Measurements from ENCODE around the gene CCDC34.

Gene CCDC34

DNA sequence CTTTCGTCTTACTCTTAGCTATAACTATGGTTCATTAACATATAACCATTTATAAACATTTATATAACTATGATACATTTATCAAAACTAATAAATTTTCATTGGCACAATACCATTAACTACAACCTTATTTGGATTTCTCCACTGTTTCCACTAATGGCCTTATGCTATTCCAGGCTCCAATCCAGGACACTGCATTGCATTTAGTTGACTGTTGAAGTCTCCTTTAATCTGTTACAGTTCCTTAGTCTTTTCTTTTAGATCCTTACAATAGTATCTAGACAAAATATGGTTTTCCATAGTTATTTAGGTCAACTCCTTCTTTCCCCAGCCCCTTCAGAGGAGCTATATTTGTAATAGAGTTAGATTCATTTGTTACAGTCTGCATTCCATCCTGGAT lies 47.2 kb downstream of the CCDC34 start:
- no peak for DNase-seq

DNA sequence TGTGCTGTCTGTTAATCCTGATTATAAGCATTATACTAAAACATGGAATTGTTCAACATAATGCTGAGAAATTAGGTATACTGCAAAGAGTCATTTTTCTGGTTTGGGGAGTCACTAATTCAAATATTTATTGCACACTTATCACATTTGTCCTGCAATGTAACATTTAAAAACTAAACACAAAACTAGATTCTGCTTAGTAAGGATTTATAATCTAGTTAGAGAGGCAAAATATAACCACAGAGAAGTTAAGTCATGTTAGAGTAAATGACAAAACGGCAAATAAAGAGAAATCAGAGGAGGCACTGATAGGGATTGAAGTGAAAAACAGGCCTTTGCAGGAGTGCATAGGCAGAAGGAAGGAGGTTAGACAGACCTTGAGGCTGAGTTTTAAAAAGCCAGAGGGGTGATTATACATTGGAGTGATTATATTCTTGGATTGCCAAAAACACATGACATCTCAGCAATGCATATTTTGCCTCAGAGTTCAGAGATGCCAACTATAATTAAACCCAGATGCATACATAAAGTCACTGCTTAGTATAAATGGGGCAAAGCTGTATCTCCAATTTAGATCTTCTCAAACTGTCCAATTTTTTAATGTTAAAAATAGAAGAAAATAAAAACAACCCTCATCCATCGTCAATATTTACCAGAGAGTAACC lies 49.7 kb downstream of the CCDC34 start:
- DNase-seq: no peak

DNA sequence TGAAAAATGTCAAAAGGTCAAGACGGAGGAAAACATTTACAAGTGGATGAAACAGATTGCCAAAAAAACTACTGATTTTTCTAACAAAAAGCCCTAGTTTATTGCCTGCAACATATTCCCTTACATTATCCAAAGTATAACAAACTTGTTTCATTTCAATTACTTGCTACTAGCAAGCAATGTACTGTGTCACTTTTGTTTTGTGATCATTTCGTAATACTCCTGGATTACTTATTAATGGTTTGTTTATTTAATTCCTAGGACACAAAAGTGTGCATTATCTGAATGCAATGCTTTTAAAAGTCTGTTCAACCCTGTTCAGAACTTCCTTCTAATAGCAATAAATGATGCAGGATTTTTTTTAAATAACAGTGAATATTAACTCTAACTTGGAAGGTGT lies 50.9 kb downstream of the CCDC34 start:
- no peak for DNase-seq

DNA sequence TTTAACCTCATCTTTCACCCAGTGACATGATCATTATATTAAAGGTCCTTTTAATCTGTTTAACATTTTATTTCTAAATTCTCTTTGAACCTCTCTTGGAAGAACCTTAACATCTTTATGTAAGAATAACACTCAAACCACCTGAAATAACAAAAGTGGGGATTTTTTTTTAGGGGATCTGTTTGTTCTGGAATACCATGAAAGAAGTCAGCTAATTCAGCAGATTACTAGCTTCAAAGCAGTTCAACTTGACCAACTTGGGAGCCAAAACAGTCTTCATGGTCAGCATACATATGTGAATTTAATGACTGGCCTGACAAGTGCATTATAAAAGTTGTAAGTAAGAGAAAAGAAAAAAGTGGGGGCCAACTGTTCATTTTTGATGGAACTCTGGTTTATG lies 52.3 kb downstream of the CCDC34 start:
- no peak for DNase-seq

DNA sequence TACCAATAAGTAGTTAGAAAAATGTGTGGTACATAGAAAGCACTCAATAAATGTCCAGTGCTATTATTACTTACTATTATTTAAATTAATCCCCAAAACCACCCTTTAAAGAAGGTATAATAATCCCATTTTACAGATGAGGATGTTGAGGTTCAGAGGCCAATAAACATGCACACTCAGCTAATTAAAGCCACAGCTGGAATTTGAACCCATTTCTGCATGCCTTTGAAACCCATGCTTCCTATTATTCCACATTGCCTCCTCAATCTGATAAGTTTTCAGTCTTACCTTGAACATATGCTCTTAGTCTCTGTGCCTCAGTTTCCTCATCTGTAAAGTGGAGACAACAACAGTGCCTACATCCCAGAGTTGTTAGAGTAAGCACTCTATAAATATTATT lies 52.8 kb downstream of the CCDC34 start:
- no peak for DNase-seq

DNA sequence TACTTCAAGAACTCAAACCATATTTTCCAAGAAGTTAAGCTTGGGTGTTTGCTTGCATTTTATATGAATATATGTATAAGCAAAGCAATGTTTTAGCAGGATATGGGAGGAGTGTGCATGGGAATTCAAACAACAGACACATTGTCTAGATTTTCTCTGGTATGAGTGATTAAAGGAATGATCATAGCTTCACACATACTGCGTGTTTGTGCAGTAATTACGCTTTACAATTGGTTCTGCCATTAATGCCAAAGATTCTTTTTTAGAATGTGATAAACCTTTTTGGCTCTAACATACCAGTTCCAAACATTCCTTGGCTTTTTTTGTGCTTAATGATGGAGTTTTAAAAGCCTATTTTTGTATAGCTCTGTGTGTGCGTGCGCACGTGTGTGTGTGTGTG lies 54.0 kb downstream of the CCDC34 start:
- DNase-seq: no peak

DNA sequence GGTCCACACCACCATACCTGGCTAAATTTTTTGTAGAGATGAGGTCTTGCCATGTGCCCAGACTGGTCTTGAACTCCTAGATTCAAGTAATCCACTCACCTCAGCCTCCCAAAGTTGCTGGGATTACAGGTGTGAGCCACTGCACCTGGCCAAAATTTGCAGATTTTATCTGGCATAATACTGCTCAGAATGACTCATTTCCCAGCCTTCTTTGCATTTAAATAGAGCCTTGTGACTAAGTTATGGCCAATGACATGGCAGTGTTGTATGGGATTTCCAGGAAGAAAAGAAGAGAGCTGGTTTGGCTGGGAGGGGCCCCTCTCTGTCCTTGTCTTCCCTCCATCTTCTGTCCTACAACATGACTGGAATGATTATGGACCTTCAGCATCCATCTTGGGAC lies 55.8 kb downstream of the CCDC34 start:
- no peak for DNase-seq

DNA sequence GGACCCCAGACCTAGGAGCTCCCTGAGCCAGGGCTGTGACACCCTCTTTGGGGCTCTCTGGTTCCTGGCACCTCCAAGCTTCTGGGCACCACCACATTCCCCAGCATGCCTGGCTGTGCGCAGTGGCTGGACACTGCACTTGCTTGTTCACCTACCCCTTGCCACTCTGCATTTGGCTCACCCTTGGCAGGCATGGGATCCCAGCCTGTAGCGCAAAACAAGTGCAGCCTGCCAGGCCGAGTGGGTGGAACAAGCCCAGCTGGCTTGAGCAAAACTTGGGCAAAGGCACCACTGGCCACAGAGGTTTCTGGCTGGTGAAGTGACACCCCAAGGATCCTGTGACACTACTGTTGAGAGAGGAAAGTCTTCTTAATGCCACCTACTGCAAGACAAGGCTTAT lies 57.3 kb downstream of the CCDC34 start:
- DNase-seq: no peak

DNA sequence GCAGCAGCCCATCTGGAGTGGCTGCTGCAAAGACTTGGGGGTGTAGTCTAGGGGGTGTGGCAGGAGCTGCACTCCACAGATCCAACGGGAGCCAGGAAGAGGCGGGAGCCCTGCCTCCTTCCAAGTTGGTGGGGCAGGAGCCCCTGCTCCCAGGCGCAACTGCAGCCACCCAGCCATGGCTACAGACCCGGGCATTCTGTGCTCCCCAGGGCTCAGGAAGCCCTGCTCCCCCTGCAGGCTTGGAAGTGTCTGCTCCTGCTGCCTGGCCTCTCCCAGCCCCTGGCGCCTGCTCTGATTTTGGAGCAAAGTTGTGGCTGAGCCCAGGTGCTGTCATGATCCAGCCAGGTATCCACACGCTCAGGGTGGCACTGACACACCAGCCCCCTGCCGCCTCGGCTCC lies 58.5 kb downstream of the CCDC34 start:
- no peak for DNase-seq

DNA sequence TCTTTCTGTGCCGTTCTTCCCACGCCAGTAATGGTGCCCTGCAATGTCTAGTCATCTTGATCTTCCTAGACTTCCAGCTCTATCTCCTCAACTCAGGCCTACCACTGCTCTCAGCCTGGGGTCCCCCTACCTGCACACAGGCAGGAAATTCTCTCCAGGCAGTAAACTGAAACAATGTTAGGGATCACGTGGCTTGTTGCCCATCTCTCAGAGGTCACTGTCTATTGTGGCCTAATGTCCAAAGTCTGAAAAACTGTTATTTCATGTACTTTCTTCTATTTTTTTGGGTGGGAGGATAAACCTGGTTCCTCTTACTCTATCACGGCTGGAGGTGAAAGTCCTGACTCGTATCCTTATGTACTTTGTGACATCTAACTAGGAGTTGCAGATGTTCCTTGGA lies 59.1 kb downstream of the CCDC34 start:
- DNase-seq: no peak

DNA sequence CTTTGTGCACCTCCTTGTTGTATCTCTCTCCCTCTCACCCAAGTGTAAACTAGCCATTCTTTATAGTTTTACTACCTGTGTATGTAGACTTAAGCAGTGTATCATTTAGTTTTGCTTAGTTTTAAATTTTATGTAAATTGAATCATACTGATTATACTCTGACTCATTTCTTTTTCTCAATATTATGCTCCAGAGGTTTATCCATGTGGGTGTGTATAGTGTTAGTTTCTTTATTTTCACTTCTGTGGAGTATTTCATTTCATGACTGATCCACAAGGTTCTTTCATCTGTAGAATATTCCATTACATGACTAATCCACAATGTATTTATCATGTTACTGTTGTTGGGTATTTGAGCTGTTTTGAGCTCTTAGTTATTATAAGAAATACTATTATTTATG lies 62.0 kb downstream of the CCDC34 start:
- no peak for DNase-seq

DNA sequence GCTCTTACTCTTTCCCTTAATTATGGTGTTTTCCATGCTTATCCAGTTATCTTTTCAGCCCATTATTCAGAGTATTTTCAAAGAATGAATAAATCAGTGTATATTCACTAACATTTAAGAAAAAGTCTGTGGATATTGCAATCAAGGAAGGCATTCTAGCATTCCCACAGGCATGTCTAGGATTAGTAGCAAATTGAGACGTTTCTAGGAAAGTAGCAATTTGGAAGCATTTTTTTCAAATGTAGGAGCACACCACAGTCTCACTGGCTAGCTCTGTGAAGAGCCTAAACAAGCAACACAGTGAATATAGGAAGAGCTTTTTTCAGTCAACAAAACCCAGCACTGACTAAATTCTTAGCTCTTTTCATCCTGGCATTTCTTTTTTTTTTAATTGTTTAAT lies 65.4 kb downstream of the CCDC34 start:
- no peak for DNase-seq

DNA sequence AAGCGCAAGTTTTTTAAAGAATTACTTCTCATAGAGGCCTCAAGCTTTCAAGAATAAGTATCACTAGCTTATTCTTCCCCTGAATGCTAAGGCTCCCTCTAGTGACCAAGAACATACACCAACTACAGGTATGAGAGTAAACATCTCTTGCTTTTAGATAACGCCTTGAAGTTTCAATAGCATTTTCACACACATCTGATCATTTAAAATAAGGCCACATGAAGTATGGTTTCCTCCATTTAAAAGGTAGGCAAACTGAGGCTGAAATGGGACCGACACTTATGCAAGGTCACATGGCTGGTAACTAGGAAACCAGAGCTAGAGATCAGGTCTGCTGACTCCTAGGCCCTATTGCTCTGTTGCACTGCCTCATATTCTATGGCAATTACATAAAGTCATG lies 66.5 kb downstream of the CCDC34 start:
- DNase-seq: no peak

DNA sequence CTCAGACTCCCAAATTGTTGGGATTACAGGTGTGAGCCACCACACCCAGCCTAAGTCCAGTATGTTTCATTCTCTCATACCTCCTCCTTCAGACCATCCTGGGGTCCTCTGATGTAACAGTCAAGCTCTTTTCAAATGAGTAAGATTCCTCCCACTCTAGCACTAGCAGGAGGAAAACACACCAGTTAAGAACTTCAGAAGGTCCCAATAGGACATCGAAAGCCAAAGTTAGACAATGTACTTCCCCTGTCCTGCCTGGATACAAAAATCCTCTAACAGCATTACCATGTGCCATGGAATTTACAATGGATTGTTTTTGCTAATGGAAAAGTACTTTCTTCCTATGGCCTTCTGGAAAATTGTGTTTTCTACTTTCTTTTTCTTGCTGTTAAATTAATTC lies 67.1 kb downstream of the CCDC34 start:
- DNase-seq: no peak

DNA sequence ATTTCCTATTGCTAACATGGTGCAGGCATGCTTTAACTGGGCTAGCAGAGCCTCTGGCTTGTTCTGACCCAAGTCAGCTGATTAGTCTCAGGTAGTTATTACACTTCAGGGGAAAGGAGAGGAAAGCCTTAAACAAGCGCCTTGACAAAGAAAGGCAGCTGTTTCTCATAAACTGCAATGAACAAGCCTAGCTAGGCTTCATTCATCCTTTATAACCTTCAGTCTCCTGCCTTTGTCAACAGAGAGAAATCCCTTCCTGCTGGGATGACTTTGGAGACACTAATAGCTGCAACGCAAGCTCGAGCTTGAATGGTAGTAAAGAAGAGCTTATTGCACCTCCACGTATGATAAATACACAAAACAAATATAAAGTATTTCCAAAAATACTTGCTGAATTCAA lies 68.4 kb downstream of the CCDC34 start:
- DNase-seq: no peak

DNA sequence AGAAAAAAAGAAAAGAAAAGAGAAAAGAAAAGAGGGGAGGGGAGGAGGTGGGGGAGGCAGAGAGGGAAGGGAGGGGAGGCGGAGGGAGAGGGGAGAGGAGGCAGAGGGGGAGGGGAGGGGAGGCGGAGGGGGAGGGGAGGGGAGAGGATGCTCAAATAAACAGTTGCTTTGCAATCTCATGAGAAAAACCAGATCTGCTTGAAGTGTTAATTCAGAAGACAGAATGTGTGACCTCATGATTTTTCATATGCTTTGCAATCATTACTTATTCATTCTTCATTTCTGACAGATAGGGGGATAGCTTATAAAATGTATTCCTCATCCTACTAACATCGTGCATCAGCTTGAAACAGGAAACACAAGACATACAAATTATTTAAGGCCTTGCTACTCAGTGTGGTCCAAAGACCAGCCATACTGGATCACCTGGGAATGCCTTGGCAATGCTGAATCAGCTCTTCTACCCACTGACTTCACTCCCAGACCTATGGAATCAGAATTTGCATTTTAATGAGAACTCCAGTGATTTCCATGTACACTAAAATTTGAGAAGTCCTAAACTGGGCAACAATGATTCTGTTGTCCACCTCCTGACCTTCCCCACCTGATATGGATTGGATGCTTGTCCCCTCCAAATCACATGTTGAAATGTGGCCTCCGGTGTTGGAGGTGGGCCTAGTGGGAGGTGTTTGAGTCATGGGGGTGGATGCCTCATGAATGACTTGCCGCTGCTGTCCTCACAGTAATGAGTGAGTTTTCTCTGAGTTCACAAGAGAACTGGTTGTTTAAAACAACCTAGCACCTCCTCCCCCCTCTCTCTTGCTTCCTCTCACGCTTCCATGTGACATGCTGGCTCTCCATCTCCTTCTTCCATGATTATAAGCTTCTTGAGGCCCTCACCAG lies 69.2 kb downstream of the CCDC34 start:
- DNase-seq: no peak

DNA sequence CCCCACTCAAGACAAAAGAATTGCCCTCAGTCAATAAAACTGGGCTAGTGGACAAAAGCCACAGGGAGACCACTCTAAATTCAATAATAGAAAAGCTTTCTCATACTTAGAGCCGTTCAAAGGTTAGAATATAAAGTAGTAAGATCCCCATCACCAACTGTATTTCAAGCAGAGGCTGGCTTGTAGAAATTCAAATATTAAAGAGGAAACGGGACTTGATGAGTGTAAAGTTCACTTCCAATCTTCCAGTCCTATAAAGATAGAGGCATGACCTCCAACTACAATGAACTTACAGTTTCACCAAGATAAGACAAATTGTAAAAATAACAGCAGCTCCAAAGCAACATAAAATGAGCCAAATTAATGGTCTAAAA lies 70.4 kb downstream of the CCDC34 start:
- DNase-seq: no peak

DNA sequence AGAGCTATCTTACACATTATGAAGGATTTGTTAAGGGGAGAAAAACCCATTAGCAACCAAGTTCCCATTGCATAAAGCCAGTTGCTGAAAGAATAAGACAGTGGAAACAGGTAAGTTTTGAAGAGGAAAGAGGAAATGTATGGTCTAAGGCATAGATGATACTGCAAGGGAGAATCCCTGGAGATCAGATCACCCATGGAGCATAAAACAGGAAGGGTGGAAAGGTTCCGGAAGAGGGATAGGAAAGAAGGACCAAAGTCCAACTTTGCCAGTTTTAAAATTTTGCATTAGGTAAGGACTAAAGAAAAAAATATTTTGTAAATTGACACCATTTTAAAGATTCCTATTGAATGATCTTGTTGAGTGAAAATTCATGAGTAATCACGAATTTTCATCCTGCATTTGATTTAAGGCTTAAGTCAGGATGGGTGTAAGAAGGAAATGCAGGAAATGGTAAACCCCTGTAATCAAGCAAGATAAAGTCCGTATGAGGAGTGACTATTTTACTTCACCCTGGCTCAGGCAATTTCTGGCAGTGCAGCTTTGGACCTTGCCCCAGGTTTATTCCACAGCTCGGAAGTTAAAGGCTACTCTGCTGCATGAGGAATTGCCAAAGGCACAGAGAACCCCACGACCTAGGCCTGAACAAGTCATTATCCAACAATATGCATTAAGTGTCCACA lies 70.9 kb downstream of the CCDC34 start:
- no peak for DNase-seq

DNA sequence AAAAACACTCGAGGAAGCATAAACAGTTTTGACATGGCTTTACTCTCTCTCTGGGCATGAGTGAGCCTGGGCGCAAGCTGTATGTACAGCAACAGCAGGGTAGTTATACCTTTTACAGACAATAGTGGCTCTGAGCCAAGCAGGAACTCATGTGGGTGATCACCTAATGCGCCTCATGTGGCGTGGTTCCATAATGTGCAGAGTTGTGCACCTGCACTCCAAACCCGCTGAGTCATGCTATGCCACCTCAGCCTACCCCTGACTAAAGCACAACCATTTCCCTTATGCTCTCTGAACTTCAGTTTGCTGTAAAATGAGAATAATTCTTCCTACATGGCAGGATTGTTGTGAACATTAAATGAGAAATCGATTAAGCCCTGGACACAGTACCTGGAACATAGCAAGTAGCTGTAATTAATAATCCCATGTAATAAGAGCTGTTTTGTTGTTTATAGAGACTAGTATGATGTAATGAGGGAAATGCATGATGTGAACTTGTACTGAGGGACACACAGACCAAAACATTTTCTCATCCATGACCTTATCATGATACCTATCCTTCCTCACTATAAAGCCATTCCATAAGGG lies 71.6 kb downstream of the CCDC34 start:
- DNase-seq: no peak

DNA sequence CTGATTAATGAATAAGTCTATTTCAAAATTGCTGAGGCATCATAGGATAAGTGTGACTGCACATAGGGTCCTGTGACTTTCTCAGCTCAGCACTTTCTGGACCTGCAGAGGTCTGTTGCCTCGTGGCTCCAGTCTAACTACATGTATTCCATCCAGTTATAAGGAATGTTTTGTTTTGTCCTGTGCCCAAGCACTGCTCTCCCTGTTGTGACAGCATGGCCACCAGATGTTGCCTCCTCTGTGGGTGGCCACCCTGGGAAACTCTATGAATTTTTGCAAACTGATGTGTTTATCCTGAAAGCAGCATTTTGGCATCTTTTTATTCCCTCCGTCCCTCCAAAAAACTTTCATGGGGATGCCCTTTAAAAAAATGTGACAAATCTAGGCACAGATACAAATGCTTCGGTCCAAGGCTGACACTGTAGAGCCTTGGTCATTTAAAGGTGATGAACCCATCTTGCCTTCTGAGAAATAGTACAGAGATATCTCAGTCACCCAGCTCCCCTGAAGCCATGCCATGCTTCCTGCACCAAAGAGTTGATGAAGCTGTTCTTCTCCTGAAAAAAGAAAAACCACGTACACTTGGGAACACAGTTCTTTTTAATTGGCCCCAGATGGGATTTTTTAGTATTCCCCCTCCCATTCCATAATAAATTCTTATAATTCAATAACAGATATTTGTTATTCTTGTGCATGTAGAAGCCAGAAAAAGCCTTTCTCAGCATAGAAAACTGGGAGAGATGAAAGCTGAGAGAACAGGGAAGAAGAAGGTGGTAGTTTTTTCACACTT lies 72.6 kb downstream of the CCDC34 start:
- no peak for DNase-seq

Data from activated CD4-positive, alpha-beta T cell treated with anti-CD3 and anti-CD28 coated beads, Interleukin-2, amount 50 U/mL, for 48 hours (primary cell).